ENCODE results near the gene ABHD16B.
A peak's percentile ranks its signal among the peaks of the same experiment; 100 is the strongest.
"Not testable (repeated sequence)": the region's sequence is repeated elsewhere in the genome, so short reads cannot be mapped to it uniquely, and the experiment has no call there.

Gene ABHD16B

DNA sequence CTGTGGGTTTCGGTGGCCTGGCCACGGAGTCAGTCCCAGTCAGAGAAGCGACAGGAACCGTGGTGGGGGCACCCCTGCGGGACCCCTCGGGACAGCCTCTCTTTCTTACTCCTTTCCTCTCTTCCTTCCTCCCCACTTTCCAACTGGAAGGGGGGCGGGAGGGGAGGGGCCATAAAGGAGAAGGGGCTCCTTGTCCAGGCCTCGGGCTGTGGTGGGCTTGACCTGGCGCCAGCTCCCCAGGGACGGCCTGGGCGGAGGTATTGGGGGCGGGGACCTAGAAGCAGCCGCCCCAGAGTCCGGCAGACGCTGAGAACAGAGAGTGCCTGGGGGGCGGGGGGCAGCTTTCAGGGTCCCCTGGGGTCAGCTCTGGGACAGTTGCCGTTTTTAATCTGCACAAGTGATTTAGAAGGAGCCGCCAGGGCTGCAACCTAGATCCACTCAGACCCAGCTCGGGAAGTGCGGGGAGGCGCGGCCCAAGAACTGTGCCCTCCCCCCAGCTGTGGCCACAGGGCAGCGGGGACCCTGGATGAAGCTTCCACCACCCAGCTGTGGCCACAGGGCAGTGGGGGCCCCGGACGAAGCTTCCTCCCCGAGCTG, 6.4 kb upstream of the ABHD16B start:
- no peak for DNase-seq

DNA sequence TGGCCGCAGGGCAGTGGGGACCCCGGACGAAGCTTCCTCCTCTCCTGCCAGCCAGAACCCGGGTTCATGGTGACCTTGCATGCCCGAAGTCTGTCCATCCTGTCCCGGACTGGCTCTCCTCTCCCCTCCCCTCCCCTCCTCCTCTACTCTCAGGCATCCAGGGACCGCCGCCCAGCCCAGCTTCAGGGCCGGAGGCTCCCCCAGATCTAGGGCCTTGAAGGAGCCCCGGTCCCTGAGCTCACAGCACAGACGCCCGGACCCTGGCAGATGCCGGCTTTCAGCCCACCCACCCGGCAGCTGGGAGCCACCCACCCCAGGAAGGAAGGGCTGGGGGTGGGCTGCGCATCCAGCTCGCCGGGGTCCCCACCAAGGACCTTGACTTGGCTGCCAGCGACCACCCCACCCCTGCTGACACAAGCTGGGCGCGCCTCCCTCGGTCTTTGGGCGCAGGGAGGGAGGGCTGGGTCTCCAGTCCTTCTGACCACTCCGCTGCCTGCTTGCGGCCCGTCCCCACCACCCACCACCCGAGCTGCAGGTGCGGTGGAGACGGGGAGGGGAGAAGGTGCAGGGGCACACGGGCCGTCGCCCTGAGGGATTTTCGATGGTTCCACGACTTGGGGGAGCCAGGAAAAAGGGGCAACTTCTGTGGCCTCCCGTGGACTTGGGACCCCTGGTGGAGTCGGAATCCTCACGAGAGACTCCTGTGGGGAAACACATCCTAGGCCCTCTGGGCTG, 5.8 kb upstream of the ABHD16B start:
- no peak for DNase-seq

DNA sequence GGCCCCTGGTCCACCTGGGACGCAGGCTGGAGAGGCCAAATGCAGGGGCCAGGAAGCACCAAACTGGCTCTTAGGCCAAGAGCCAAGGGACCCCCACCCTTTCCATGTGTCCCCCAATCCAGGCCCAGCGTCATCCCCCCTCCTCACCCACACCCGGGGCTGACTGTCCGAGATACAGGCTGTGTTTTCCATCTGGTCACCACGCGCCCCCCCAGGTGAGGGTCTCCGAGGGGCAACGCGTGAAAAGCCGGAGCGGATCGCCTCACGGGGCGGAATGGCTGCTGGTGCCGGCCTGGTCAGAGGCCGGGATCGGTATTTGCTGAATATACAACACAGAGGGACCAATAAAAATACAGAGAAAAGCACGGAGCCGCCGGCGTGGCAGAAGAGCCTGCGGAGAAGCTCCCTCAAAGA, 5.2 kb upstream of the ABHD16B start:
- DNase-seq, result no peak

DNA sequence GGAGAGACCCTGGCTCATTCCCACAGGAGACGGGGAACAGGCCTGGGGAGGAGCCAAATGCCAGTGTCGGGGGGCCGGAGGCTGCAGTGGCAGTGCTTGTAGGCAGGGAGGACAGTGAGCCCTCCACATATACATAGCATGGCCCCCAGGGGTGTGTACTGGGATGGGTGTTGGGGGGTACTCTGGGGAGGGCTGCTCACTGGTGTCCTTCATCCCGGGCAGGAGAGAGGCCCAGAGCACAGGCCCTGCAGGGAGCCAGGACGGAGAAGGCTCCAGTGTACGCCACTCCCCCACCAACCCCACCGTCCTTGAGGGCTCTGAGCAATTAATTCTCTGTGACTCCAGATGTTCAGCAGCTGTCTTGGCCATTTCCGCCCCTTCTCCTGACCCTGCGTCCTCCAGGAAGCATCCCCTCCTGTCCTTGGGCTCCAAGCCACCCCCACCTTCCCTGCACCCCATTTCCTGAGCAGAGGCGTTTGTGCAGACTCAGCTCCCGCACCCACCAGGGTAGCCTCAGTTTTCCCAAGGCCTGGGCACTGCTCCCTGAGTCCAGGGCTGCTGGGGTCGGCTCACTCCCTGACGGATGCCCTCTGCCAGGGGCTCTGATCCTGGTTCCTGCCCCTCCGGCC, 3.4 kb upstream of the ABHD16B start:
- no peak for DNase-seq

DNA sequence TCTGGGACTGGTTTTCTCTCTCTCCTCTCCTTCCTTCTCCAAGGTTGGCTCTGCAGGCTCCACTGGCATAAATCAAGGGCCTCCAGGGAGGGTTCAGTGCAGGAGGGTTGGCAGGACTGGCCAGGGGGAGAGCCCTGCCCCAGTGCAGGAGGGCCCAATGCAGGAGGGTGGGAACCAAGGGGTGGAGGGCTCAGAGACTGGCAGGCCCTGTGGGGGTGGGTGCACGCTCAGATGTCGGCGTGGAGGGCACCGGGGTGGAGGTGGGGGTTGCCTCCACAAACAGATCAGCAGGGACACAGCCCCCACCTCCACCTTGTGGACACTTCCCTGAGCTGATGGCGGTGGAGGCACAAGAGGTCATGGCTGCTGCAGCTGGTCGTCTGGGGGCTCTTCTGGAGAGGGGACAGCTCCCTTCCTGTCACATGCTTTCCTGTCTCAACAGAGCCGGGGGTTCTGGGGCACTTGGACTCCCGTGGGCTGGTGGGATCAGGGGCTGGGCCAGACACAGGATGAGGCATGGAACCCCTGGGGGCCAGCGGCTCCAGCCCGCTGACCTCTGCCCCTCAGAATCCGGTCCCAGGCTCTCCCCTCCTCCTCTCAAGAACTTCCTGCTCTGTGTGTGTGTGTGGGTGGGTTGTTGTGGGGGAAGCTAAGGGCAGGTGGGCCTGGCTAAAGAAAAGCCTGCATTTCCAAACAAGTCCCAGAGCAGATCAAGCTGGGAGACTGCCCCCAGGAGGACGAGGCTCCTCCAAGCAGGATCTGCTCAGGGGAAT, 2.7 kb upstream of the ABHD16B start:
- no peak for DNase-seq

DNA sequence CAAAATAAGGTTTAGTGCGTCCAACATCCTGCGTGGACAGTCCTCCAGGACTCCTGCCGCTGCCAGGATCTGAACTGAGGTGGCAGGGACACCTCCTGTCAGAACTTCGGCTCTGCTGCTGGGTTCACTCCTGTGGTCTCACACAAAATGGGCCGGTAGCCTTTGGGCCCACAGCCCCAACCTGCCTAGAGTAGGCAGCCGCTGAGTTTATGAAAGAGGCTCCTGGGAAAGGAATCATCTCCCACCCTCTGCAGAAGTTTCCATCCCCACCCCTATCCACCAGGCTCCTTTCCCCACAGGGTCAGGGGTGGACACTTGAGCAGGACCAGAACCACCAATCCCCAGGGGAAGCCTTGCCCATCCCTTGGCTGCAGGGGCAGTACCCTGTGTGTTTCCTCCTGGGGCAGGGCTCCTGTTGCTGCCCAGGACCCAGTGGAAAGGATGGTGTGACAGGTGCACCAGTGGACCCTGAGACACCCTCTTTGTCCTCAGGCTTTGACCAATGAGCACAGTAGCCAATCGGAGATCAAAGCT, 2.1 kb upstream of the ABHD16B start:
- DNase-seq, result no peak

DNA sequence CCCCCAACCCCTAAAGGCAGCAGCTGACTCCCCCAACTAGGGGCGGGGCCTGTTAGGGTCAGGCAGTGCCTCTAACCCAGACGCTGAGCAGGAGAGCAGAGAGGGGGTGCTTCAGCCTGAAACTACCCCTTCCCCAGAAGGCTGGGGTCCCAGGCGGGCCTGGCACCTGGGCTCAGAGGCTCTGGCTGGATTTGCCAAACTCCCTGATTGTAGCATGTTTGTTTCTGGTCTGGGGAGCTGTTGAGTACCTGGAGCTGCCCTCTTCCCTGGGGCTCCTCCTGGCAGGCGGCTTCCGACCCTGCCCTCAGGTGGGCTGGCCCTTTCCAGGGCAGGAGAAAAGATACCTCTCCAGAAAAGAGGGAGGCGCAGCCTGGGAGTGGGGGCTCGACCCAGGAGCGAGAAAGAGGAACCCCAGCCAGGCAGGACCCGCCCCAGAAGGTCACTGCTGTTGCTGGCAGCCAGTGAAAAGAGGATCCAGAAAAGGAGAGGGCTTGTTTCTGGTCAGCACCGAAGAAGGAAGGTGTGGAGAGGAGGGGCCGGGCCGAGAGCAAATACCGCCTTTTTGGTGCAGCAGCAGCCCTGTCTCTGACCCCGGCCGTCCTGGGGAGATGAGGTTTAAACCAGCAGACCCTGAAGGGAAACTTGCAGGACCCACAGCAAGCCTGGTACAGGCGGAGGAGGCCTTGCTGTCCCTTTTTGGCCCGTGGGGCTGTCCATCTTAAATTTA, 810 bp upstream of the ABHD16B start:
- peak in 6 of 56 donors; percentile 10 to 44 (median 22) for DNase-seq

DNA sequence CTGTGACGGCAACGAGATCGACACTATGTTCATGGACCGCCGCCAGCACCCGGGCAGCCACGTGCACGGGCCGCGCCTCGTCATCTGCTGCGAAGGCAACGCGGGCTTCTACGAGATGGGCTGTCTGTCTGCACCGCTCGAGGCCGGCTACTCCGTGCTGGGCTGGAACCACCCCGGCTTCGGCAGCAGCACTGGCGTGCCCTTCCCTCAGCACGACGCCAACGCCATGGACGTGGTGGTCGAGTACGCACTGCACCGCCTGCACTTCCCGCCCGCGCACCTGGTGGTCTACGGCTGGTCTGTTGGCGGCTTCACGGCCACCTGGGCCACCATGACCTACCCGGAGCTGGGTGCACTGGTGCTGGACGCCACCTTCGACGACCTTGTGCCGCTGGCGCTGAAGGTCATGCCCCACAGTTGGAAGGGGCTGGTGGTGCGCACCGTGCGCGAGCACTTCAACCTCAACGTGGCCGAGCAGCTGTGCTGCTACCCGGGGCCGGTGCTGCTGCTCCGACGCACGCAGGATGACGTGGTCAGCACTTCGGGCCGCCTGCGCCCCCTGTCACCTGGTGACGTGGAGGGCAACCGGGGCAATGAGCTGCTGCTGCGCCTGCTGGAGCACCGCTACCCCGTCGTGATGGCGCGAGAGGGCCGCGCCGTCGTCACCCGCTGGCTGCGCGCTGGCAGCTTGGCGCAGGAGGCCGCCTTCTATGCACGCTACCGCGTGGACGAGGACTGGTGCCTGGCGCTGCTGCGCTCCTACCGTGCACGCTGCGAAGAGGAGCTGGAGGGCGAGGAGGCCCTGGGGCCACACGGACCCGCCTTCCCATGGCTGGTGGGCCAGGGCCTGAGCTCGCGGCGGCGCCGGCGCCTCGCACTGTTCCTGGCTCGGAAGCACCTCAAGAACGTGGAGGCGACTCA, 943 bp downstream of the ABHD16B start:
- no peak for DNase-seq

DNA sequence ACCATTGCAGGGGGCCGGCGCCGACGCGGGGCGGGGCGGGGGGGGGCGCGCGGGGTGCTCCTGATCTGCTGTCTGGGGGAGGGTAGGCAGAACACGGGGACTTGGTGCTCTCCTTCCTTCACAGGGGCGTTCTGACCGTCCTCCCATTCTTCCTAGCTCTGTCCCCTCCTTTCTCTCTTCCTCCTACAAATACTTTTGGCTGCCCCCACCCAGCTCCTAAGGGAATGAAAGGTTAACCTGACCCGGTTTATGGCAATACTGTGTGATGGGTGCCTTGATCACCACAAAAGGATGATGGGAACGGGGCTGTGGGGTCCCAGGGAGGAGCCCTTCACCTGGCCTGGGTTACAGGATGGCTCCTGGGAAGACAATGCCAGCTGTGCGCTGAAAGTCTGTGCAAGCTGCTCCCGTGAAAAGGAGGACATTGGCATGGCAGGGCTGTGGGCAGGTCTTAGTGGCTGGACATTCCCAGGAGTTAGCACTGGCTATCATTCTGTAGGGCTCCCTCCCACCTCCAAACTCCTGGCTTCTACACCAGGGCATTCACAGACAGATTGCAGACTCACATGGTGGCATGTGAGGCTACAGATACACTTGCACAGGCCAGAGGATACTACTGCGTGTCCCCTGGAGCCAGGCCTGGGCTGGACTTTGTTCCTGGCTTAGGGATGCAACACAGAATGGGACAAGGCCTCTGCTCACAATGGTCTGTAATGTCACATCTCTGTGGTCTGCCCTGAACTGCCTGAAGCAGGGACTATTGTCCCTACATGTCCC, 1.9 kb downstream of the ABHD16B start:
- no peak for DNase-seq

DNA sequence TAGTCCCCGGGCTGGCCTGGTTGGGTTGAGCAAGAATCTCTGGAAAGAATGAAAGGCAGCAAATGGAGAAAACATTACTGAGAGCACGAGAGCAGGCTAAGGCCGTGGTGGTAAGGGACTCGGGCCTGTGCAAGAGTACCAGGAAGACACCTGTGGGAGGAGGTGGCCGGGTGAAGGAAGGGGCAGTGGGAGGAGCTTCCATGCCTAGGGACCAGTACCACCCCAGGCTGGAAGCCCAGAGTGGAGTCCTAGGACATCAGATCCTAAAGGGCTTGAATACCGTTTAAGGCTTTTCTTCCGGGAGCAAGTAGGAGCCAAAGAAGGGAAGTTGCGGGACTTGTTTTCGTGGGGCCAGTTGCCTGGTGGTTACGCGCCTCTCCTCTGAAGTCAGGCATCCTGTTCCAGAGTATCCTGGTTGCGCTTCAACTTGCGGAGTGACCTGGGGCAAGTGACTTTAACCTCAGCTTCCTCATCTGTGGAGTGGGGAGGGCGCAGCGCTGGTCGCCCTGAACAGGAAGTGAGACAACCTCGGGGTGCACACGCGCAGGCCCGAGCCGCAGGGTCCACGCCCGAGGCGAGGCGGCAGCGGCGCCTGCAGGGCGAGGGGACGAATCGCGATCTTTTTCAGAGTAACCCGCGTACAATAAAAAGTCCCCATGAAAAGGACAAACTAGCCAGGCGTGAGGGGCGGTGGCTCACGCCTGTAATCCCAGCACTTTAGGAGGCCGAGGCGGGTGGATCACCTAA, 2.7 kb downstream of the ABHD16B start:
- peak in 46 of 56 donors; percentile 5 to 78 (median 44) for DNase-seq

DNA sequence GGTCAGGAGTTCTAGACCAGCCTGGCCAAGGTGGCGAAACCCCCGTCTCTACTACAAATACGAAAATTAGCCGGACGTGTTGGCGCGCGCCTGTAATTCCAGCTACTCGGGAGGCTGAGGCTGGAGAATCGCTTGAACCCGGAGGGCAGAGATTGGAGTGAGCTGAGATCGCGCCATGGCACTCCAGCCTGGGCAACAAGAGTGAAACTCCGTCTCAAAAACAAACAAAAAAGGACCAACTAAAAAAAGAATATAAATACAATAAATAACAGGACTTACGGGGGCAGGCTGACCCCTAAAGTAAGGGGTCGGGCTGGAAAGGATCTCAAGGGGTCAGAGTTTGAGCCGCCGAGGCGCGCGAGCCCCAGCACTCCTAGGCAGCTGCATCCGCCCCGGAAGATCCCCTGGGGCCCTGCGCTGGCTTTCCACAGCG, 3.3 kb downstream of the ABHD16B start:
- DNase-seq, result no peak

DNA sequence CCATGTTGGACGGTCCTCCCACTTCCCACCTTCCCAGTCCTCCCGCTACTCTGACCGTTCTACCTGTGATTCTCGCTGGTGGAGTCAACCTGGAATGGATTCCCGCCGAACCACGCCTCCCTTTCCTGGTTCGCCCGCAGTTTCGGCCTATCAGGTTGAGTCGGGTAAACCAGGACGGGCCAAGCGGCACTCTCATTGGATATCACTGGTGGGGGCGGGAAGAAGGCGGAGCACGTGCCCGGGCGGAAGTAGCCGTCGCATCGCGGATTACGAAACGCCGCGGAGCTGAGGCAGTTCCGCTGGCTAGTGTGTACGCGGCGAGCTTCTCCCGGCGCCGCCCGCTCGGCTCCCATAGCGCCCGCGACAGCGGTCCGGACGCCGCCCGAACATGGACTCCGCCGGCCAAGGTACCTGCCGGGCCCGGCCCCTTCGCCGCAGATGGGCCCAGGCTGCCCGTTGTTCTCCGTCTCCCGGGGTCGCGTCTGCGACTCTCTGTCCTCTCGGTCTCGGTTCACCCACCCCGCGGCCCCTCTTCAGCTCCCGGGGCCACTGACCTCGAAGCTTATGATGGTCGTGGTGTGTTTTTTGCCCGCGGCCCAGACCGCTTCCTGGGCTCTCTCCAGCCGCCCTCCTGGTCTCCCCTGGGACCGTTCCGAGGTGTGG, 3.8 kb downstream of the ABHD16B start, which contains the start of gene TPD52L2:
TSS of gene TPD52L2 (plus strand) at position 293 of the 663 bp plus-strand sequence. CDS start at position 389, 96 bp downstream.
- peak; percentile 37 to 99 (median 97) for DNase-seq

DNA sequence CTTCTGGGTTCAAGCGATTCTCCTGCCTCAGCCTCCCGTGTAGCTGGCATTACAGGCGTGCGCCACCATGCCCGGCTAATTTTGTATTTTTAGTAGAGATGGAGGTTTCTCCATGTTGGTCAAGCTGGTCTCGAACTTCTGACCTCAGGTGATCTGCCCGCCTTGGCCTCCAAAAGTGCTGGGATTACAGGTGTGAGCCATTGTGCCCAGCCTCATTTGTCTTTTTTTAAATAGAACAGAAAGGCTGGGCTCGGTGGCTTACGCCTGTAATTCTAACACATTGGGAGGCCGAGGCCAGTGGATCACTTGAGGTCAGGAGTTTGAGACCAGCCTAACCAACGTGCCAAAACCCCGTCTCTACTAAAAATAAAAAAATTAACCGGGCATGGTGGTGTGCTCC, 5.7 kb downstream of the ABHD16B start:
- DNase-seq, result not testable (repeated sequence)

DNA sequence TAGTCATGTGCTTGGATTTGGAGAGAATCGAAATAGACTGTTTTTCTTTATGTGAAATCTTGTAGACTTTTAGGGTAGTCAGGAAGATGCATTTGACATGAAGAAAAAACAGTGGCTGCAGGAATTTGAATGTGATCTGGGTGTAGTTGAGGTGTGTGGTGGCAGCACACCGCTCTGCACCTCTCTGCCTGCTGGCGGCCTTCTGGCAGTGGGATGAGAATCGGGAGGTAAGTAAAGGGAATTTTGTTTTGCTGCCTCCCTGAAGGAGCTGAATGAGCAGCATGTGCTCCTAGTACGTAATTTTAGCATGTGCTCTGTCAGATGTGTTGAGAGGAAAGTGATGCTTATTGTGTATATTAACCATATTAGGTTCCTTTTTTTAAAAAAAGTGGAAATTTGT, 7.0 kb downstream of the ABHD16B start:
- no peak for DNase-seq

DNA sequence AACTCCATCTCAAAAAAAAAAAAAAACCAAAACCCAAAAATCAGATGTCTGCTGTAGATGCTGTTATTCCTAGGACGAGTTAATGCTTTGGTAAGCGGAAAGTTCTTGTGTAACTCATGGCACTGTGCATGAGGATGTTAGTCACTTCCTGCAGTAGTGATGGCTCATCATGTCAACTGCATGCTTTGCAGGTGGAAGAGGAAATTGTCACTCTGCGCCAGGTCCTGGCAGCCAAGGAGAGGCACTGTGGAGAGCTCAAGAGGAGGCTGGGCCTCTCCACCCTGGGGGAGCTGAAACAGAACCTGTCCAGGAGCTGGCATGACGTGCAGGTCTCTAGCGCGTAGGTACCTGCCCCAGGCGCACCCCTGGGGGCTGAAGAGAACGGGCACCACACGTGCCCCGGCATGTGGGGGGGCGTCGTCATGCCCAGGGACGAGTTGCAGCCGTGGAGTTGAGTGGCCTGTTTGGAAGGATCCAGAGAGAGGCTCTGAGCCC, 12.2 kb downstream of the ABHD16B start:
- peak in 3 of 56 donors; percentile 11 to 31 (median 20) for DNase-seq

DNA sequence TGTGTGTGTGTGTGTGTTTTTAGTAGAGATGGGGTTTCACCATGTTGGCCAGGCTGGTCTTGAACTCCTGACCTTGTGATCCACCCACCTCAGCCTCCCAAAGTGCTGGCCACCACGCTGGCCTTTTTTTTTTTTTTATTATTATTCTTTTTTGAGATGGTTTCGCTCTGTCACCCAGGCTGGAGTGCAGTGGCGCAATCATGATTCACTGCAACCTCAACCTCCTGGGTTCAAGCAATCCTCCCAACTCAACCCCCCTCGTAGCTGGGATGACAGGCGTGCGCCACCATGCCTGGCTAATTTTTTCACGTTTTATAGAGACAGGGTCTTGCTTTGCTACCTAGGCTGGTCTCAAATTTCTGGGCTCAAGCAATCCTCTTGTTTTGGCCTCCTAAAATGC, 12.9 kb downstream of the ABHD16B start:
- not testable (repeated sequence) for DNase-seq

DNA sequence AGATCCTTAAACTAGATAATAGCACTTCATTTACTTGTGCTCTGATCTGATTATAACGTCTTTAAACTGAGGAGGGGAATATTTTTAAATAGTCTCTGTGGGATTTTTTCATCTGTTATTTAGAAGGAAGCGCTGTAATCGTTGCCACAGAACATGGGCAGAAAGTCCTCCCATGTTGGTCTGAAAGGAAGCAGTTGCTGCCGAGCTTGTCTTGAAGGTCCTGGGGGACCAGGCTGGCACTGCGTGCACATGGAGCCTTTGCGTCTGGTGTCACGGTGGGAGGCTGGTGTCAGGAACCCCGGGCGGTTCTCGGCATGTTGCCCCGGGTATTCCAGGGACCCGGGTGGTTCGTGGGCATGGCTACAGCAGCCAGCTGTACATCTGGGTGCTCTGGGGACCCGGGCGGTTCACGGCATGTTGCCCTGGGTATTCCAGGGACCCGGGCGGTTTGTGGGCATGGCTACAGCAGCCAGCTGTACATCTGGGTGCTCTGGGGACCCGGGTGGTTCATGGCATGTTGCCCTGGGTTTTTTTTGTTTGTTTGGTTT, 15.3 kb downstream of the ABHD16B start:
- no peak for DNase-seq
